Esophagus squamous epithelium (tissue), 5 donors: Measurements from ENCODE around the gene SRRM4. TPM values are rescaled to one million over a fixed set of nuclear protein-coding genes. Genes with fewer than 3 reads are reported as not detected.

ENCODE experiments used
- DNase-seq: peaks from one replicate; lab custom pipeline; 2025; lab: John Stamatoyannopoulos, UW
- H3K27ac ChIP-seq, 4 donors: fragments of 200-600 bp; sonication (generic); one replicate each; pipeline ENCODE4 v1.5.1; 2016 to 2019; ENCODE audit warnings: mild to moderate bottlenecking in 1 of 4
- H3K27me3 ChIP-seq, 4 donors: fragments of 200-600 bp; sonication (generic); 1 replicate in 3 of 4; 2 replicates in 1 of 4; pipeline versions ENCODE4 v1.5.1 to v1.6.0; 2017 to 2021; ENCODE audit warnings: antibody characterized with exemption in 1 of 4
- H3K36me3 ChIP-seq, 3 donors: fragments of 200-600 bp; sonication (generic); one replicate each; pipeline ENCODE4 v1.5.1; 2016 to 2019
- H3K4me1 ChIP-seq, 3 donors: fragments of 200-600 bp; sonication (generic); one replicate each; pipeline ENCODE4 v1.5.1; 2017 to 2019
- H3K4me3 ChIP-seq, 4 donors: fragments of 200-600 bp; sonication (generic); 1 replicate in 3 of 4; 2 replicates in 1 of 4; pipeline ENCODE4 v1.5.1; 2016 to 2019; ENCODE audit warnings: mild to moderate bottlenecking in 2 of 4, moderate library complexity in 1 of 4
- H3K9me3 ChIP-seq, 3 donors: fragments of 200-600 bp; sonication (generic); one replicate each; pipeline ENCODE4 v1.5.1; 2016 to 2019
- POLR2A ChIP-seq, 4 donors: fragments of 450-650 bp; IDR thresholded peaks; one replicate each; pipeline ENCODE4 v1.6.1; 2017; ENCODE audit warnings: antibody characterized with exemption in 4 of 4, mild to moderate bottlenecking in 4 of 4, moderate library complexity in 3 of 4
- WGBS, 2 donors: methylation state at CpG; one replicate each; pipeline ENCODE4 v1.1.5; 2018; 5-methylcytosine and 5-hydroxymethylcytosine counted together
- intact Hi-C: fragments of 100-400 bp; cut with DNase I; formaldehyde crosslinking; loops from one replicate; pipeline ENCODE4 v1.15.0; 2022
- total RNA-seq, 4 donors: library from RNA; depleted of rRNA; stranded (reverse); fragments of >200 nt; gene quantifications; one replicate each; pipeline ENCODE4 v1.1.0, GENCODE V29; 2016
- TF ChIP-seq, protein P1 (sequence below), 6 experiments: fragments of 450-650 bp in 4 of 6; fragments of 200-600 bp in 2 of 6; sonication (generic) in 2 of 6; IDR thresholded peaks; one replicate each; pipeline ENCODE4 v1.5.1; 2016 to 2019; ENCODE audit warnings: antibody characterized with exemption in 6 of 6, mild to moderate bottlenecking in 4 of 6, moderate library complexity in 4 of 6
- donor health status: DM: yes; HTN: yes; CAD: no.

The SRRM4 gene
- total RNA-seq, 4 donors from 2014 or later = not detected

- Histone ChIP-seq H3K27me3 (peaks cover 0 to 11% (median 0%) of the 10 kb centered on the region in 4 donors), H3K27ac (peak overlapping the region in 1 of 4 donors; percentile 21), H3K9me3 (no peaks in the 10 kb centered on the region), H3K4me3 (no peak overlapping the region), H3K36me3 (no peaks in the 10 kb centered on the region), H3K4me1 (peaks cover 0 to 7% (median 0%) of the 10 kb centered on the region in 3 donors)
- no peak for TF ChIP-seq POLR2A (IDR thresholded peaks at IDR 0.05)
- TF ChIP-seq, protein P1, sequence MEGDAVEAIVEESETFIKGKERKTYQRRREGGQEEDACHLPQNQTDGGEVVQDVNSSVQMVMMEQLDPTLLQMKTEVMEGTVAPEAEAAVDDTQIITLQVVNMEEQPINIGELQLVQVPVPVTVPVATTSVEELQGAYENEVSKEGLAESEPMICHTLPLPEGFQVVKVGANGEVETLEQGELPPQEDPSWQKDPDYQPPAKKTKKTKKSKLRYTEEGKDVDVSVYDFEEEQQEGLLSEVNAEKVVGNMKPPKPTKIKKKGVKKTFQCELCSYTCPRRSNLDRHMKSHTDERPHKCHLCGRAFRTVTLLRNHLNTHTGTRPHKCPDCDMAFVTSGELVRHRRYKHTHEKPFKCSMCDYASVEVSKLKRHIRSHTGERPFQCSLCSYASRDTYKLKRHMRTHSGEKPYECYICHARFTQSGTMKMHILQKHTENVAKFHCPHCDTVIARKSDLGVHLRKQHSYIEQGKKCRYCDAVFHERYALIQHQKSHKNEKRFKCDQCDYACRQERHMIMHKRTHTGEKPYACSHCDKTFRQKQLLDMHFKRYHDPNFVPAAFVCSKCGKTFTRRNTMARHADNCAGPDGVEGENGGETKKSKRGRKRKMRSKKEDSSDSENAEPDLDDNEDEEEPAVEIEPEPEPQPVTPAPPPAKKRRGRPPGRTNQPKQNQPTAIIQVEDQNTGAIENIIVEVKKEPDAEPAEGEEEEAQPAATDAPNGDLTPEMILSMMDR (IDR thresholded peaks at IDR 0.05) = no peak
- no peak for DNase-seq
- WGBS, 2 donors = 48 to 84% methylated on average over 7 of the region's 7 CpGs
- intact Hi-C loops = no loop called here
Observed at GRCh38 chr12:119157978-119158377, 176.6 kb downstream of the SRRM4 start.

DNA sequence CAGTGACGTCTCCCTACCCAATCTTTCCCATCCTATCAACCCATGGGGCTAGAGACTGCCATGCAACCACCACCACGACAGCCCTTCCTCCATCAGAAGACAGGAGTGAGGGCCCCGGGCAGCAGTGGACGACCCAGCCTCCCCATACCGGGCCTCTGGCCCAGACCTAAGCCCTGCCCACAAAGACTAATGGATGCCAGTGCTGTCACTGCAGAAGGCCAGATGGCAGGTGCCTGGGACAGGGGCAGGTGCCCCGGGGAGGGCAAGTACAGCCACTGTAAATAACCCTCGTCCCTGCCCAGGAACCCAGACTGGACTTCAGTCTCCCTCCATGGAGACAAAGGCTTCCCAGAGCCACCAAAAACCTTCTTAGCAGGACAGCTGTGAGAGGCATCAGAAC lies 177.1 kb downstream of the SRRM4 start:
- peak overlapping the region in 1 of 4 donors; percentile 21 for H3K27ac ChIP-seq
- no peaks in the 10 kb centered on the region for H3K36me3 ChIP-seq
- 63 to 64% methylated on average over 3 to 5 of the region's 7 CpGs for WGBS, 2 donors
- peaks cover 0 to 7% (median 0%) of the 10 kb centered on the region in 4 donors for H3K27me3 ChIP-seq
- no peak overlapping the region for H3K4me3 ChIP-seq
- intact Hi-C loops = no loop called here
- DNase-seq = no peak
- H3K9me3 ChIP-seq = no peaks in the 10 kb centered on the region
- TF ChIP-seq, protein P1 (IDR thresholded peaks at IDR 0.05) = no peak
- no peak for TF ChIP-seq POLR2A (IDR thresholded peaks at IDR 0.05)
- peaks cover 0 to 4% (median 0%) of the 10 kb centered on the region in 3 donors for H3K4me1 ChIP-seq

- no peak for TF ChIP-seq POLR2A (IDR thresholded peaks at IDR 0.05)
- TF ChIP-seq, protein P1 (IDR thresholded peaks at IDR 0.05) = no peak
- intact Hi-C loops = no loop called here
- Histone ChIP-seq H3K4me1 (no peaks in the 10 kb centered on the region), H3K27ac (no peak overlapping the region), H3K9me3 (no peaks in the 10 kb centered on the region), H3K27me3 (no peaks in the 10 kb centered on the region), H3K36me3 (no peaks in the 10 kb centered on the region), H3K4me3 (no peak overlapping the region)
- no peak for DNase-seq
- 73 to 79% methylated on average over 2 of the region's 2 CpGs for WGBS, 2 donors
Observed at GRCh38 chr12:119159844-119160243, 178.5 kb downstream of the SRRM4 start.

GRCh38 chr12:119167902-119168301 lies 186.6 kb downstream of the SRRM4 start:
- 46 to 48% methylated on average over 3 of the region's 3 CpGs for WGBS, 2 donors
- no peaks in the 10 kb centered on the region for H3K27me3 ChIP-seq
- TF ChIP-seq POLR2A (IDR thresholded peaks at IDR 0.05) = no peak
- TF ChIP-seq, protein P1 (IDR thresholded peaks at IDR 0.05) = no peak
- no peaks in the 10 kb centered on the region for H3K36me3 ChIP-seq
- H3K4me1 ChIP-seq = peaks cover 0 to 20% (median 0%) of the 10 kb centered on the region in 3 donors
- H3K27ac ChIP-seq = peak overlapping the region in 3 of 4 donors; percentile 37 to 66 (median 58)
- no peak overlapping the region for H3K4me3 ChIP-seq
- H3K9me3 ChIP-seq = no peaks in the 10 kb centered on the region
- DNase-seq = no peak
- intact Hi-C loops = no loop called here

DNA sequence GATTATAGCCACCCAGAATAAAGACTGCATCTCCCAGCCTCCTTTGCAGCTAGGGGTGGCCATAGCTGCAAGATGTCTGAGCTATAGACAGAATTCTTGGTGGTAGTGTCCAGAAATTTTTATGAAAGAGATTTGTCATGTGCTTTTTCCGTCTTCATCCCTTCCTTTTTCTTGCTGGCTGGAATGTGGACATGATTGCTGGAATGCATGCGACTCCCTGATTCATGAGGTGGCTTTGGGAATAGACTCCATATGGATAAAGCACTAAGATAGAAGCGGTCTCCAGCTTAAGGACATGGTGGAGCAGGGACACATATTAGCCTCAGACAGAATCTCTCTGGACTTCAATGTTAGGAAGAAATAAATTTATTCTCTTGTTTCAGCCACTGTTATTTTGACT lies 187.4 kb downstream of the SRRM4 start:
- Histone ChIP-seq H3K27ac (peak overlapping the region in 3 of 4 donors; percentile 37 to 66 (median 58)), H3K4me1 (peaks cover 0 to 20% (median 0%) of the 10 kb centered on the region in 3 donors), H3K9me3 (no peaks in the 10 kb centered on the region), H3K36me3 (no peaks in the 10 kb centered on the region), H3K4me3 (no peak overlapping the region), H3K27me3 (no peaks in the 10 kb centered on the region)
- DNase-seq = no peak
- intact Hi-C loops = no loop called here
- no peak for TF ChIP-seq POLR2A (IDR thresholded peaks at IDR 0.05)
- 88 to 94% methylated on average over 3 of the region's 3 CpGs for WGBS, 2 donors
